RWPE2 (cell line): ENCODE results near the gene ANAPC2.

Source experiments
- ATAC-seq: fragments of 200-7000 bp; cut with Tn5 transposase; 3 replicates; pipeline ENCODE4 v1.9.1; 2021; ENCODE audit warnings: low read depth
- DNase-seq: peaks from one replicate; pipeline ENCODE4 v3.0.0-alpha.2; 2020; ENCODE audit warnings: low spot score
- H3K27ac ChIP-seq: fragments of 450-650 bp; 2 replicates; pipeline ENCODE4 v1.5.1; 2017; ENCODE audit warnings: mild to moderate bottlenecking; ENCODE audit not compliant: poor library complexity, severe bottlenecking
- H3K27me3 ChIP-seq: fragments of 250-450 bp; sonication (Bioruptor Pico); 2 replicates; pipeline ENCODE4 v1.5.1; 2021; ENCODE audit warnings: mild to moderate bottlenecking, moderate library complexity; ENCODE audit not compliant: insufficient read depth, poor library complexity, severe bottlenecking
- H3K36me3 ChIP-seq: fragments of 250-450 bp; sonication (Bioruptor Pico); 2 replicates; pipeline ENCODE4 v1.5.1; 2020; ENCODE audit warnings: low read depth, mild to moderate bottlenecking, moderate library complexity
- H3K4me1 ChIP-seq: fragments of 250-450 bp; sonication (Bioruptor Pico); 2 replicates; pipeline ENCODE4 v1.5.1; 2021; ENCODE audit warnings: mild to moderate bottlenecking, moderate library complexity; ENCODE audit not compliant: insufficient read depth, poor library complexity, severe bottlenecking
- H3K4me3 ChIP-seq: fragments of 250-450 bp; sonication (Bioruptor Pico); 2 replicates; pipeline ENCODE4 v1.5.1; 2021; ENCODE audit warnings: mild to moderate bottlenecking, moderate library complexity; ENCODE audit not compliant: severe bottlenecking
- H3K9me3 ChIP-seq: fragments of 250-450 bp; sonication (Bioruptor Pico); 2 replicates; pipeline ENCODE4 v1.5.1; 2021; ENCODE audit warnings: mild to moderate bottlenecking, moderate library complexity; ENCODE audit not compliant: severe bottlenecking
- CTCF ChIP-seq: fragments of 450-650 bp; IDR thresholded peaks from one replicate; pipeline ENCODE4 v1.5.1; 2017; ENCODE audit warnings: mild to moderate bottlenecking, moderate library complexity; ENCODE audit not compliant: poor library complexity, severe bottlenecking

Gene ANAPC2

GRCh38 chr9:137227054-137227852, 38.9 kb upstream of the ANAPC2 start, which contains the start of gene RNF224:
Gene RNF224, plus strand, starts transcription at chr9:137227502. Its CDS starts 834 bp downstream, at chr9:137228336.
- H3K4me1 ChIP-seq: peaks cover 32% of the 10 kb centered on the region
- no peaks in the 10 kb centered on the region for H3K27me3 ChIP-seq
- ATAC-seq (peak; percentile 50), DNase-seq (peak; percentile 91)
- no peak within 1 kb of the TSS for H3K4me3 ChIP-seq
- TF ChIP-seq CTCF: peak; percentile 88
- peak within 1 kb of the TSS; percentile 92 for H3K27ac ChIP-seq
- H3K9me3 ChIP-seq: no peaks in the 10 kb centered on the region
- no peaks in the 10 kb centered on the region for H3K36me3 ChIP-seq

GRCh38 chr9:137226338-137227053, 38.1 kb upstream of the ANAPC2 start:
- H3K9me3 ChIP-seq: no peaks in the 10 kb centered on the region
- peak overlapping the region; percentile 92 for H3K27ac ChIP-seq
- DNase-seq: peak; percentile 95
- H3K4me3 ChIP-seq: no peak overlapping the region
- no peaks in the 10 kb centered on the region for H3K27me3 ChIP-seq
- ATAC-seq: peak; percentile 59
- TF ChIP-seq CTCF: no peak
- peaks cover 32% of the 10 kb centered on the region for H3K4me1 ChIP-seq
- H3K36me3 ChIP-seq: no peaks in the 10 kb centered on the region

- no peaks in the 10 kb centered on the region for H3K9me3 ChIP-seq
- TF ChIP-seq CTCF: no peak
- ATAC-seq: no peak
- no peaks in the 10 kb centered on the region for H3K27me3 ChIP-seq
- H3K27ac ChIP-seq: peak overlapping the region; percentile 92
- no peak overlapping the region for H3K4me3 ChIP-seq
- H3K36me3 ChIP-seq: no peaks in the 10 kb centered on the region
- DNase-seq: no peak
- peaks cover 32% of the 10 kb centered on the region for H3K4me1 ChIP-seq
Observed at GRCh38 chr9:137225699-137226331, 37.5 kb upstream of the ANAPC2 start.

- no peaks in the 10 kb centered on the region for H3K9me3 ChIP-seq
- DNase-seq: no peak
- H3K4me1 ChIP-seq: peaks cover 32% of the 10 kb centered on the region
- H3K4me3 ChIP-seq: peak within 1 kb of the TSS; percentile 45
- ATAC-seq: peak; percentile 1; the same call in 1 of the 3 replicates
- H3K27ac ChIP-seq: peak within 1 kb of the TSS; percentile 92
- H3K27me3 ChIP-seq: no peaks in the 10 kb centered on the region
- no peaks in the 10 kb centered on the region for H3K36me3 ChIP-seq
- no peak for TF ChIP-seq CTCF
Observed at GRCh38 chr9:137224830-137225694, 36.7 kb upstream of the ANAPC2 start, which contains the start of gene CYSRT1. Gene CYSRT1, plus strand, starts transcription at chr9:137225174. Its CDS starts 448 bp downstream, at chr9:137225622.
